Fibroblast of skin of abdomen (primary cell): Measurements from ENCODE around the gene ANKRD34B.

Source experiments
- DNase-seq: peaks from one replicate; pipeline ENCODE4 v3.0.0-alpha.2; 2013

ANKRD34B gene

GRCh38 chr5:80569086-80569960 is 757 bp downstream of the ANKRD34B start:
- DNase-seq: no peak

- DNase-seq: no peak
Measured at GRCh38 chr5:80568251-80568650, 1.8 kb downstream of the ANKRD34B start.

- no peak for DNase-seq
Measured at GRCh38 chr5:80566711-80567259, 3.3 kb downstream of the ANKRD34B start.

- DNase-seq: no peak
Measured at GRCh38 chr5:80565330-80565729, 4.8 kb downstream of the ANKRD34B start.

GRCh38 chr5:80559244-80559643 is 10.8 kb downstream of the ANKRD34B start:
- no peak for DNase-seq

- DNase-seq: no peak
Measured at GRCh38 chr5:80555099-80555498, 15.0 kb downstream of the ANKRD34B start.

GRCh38 chr5:80554646-80555045 is 15.4 kb downstream of the ANKRD34B start:
- no peak for DNase-seq

- DNase-seq: no peak
Measured at GRCh38 chr5:80541392-80541791, 28.7 kb downstream of the ANKRD34B start.

GRCh38 chr5:80540691-80541090 is 29.4 kb downstream of the ANKRD34B start:
- no peak for DNase-seq

- DNase-seq: peak; percentile 63
Measured at GRCh38 chr5:80516826-80517225, 53.3 kb downstream of the ANKRD34B start.

- no peak for DNase-seq
Measured at GRCh38 chr5:80509362-80509761, 60.7 kb downstream of the ANKRD34B start.

- no peak for DNase-seq
Measured at GRCh38 chr5:80508844-80509243, 61.2 kb downstream of the ANKRD34B start.

- DNase-seq: no peak
Measured at GRCh38 chr5:80507663-80508062, 62.4 kb downstream of the ANKRD34B start.
